ENCODE measurements around the gene RBM12. TPM values are rescaled to one million over a fixed set of nuclear protein-coding genes. Genes with fewer than 3 reads are reported as not detected.

RBM12 gene, protein sequence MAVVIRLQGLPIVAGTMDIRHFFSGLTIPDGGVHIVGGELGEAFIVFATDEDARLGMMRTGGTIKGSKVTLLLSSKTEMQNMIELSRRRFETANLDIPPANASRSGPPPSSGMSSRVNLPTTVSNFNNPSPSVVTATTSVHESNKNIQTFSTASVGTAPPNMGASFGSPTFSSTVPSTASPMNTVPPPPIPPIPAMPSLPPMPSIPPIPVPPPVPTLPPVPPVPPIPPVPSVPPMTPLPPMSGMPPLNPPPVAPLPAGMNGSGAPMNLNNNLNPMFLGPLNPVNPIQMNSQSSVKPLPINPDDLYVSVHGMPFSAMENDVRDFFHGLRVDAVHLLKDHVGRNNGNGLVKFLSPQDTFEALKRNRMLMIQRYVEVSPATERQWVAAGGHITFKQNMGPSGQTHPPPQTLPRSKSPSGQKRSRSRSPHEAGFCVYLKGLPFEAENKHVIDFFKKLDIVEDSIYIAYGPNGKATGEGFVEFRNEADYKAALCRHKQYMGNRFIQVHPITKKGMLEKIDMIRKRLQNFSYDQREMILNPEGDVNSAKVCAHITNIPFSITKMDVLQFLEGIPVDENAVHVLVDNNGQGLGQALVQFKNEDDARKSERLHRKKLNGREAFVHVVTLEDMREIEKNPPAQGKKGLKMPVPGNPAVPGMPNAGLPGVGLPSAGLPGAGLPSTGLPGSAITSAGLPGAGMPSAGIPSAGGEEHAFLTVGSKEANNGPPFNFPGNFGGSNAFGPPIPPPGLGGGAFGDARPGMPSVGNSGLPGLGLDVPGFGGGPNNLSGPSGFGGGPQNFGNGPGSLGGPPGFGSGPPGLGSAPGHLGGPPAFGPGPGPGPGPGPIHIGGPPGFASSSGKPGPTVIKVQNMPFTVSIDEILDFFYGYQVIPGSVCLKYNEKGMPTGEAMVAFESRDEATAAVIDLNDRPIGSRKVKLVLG
- total RNA-seq = 49.7 TPM

DNA sequence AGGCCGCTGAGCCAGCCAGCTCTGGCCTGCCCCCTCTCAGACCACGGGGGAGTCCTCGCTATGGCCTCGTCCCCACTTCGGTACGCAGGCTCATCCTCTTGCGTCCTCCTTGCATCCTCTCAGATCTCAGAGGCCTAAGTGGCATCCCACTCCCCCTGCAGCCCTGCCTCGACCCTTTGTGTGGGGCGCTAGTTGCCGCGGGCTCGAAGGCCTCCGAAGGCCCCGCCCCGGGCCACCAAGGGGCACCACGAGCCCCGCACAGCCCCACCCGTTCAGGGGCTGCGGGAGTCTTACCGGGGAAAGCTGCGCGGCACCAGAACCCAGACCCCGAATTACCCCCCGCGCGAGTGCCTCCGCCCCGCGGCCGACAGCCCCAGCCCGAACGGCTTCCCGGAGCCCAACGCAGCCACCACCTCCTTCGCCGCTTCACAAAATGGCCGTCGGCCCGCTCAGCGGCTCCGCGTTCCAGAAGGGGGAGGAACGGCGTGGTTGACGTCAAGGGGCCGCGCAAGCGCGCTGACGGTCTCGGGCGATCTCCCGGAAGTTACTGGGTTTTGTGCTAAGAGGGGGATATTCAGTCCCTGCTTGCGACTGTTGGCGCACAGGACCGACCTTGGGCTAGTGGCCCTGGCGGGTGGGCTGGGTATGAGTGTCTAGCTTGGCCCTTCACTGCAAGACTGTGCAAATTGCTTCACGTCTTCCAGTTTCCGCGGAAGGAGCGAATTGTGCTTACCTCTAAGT lies at the start of gene RBM12, which contains the start of gene CPNE1:
TSS of gene RBM12 (minus strand) at position 435 of the 741 bp plus-strand sequence. CDS start 9,578 bp downstream, outside the sequence.
TSS of gene CPNE1 (minus strand) at position 435 of the 741 bp plus-strand sequence. CDS start 31,977 bp downstream, outside the sequence.

DNA sequence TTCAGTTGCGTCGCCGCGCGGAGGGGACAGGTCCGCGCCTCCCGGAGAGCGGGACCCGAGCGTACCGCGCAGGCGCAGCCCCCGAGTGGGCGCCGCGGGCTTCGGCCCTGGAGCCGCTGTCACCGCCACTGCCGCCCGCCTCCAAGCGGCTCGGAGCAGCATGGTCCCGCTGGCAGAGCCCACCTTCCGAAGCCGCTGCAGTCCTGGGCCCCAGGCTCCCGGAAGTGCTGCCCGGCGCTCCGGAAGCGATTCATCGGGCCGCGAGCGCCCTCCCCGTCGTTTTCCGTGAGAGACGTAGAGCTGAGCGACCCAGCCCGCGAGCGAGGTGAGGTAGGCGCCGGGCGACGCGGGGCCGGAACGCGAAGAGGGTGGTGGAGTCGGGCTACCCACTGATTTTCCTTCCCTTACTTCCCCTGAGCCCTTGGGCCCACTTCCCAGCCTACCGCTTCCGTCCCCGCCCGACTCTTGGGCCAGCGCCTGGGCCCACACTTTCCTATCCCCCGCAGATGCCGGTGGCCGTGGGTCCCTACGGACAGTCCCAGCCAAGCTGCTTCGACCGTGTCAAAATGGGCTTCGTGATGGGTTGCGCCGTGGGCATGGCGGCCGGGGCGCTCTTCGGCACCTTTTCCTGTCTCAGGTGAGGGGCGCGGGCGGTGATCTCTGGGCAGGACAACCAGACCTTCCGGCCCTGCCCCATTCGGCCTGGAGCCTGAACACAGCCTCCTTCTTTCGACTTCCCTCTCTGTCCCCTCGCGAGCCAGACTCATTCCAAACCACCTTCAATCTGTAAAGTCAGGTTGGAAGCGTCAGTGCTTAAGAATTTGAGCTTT lies 34.6 kb upstream of the RBM12 start, which contains the start of the genes NFS1 and ROMO1:
TSS of gene NFS1 (minus strand) at position 226 of the 830 bp plus-strand sequence. CDS start at position 162, 64 bp downstream.
TSS of gene ROMO1 (plus strand) at position 279 of the 830 bp plus-strand sequence. CDS start at position 507, 228 bp downstream.

DNA sequence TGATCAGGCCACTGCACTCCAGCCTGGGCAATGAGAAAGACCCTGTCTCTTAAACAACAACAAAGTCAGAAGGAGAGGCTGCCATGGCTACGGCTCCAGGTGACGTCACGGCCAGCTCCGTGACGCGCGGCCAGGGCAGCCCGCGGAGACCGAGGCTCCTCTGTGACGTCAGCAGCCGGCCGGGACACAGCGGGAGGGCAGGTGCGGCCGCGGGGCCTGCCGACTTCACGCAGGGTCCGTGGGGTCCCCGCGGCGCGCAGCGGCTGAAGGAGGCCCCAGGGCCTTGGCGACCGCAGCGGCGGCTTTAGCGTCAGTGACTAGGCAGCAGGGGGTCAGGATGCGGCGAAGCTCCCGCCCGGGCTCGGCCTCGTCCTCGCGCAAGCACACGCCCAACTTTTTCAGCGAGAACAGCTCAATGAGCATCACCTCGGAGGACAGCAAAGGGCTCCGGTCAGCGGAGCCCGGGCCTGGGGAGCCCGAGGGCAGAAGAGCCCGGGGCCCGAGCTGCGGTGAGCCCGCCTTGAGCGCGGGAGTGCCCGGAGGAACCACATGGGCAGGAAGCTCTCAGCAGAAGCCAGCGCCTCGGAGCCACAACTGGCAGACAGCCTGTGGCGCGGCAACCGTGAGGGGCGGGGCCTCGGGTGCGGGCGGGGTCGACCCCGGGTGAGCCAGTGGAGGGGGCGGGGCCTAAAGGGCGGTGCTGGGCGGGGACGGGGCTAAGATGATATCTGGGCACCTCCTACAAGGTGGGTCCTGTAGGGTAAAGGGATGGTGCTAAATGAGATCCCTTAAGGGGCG lies 48.8 kb downstream of the RBM12 start, which contains the start of gene SPAG4:
TSS of gene SPAG4 (plus strand) at position 163 of the 798 bp plus-strand sequence. CDS start at position 338, 175 bp downstream.

Small RNA genes within 50 kb of the gene (small RNA-seq; reads per million reads assigned to genes)
- gene RNU6-759P (ENCODE audit: low replicate concordance) = not detected

Other genes with a start within 250 kb of the RBM12 start
- gene GDF5, start 226.7 kb downstream of the RBM12 start, total RNA-seq = 0.12 TPM
- gene CEP250, start 209.3 kb downstream of the RBM12 start, total RNA-seq = 21.4 TPM
- gene C20orf173, start 135.2 kb downstream of the RBM12 start, total RNA-seq = not detected
- gene ERGIC3, start 122.8 kb downstream of the RBM12 start, total RNA-seq = 301 TPM
- gene SPAG4, start 49.1 kb downstream of the RBM12 start, total RNA-seq = 2.9 TPM
- gene CPNE1, start within 50 bp of the RBM12 start, total RNA-seq = 129 TPM
- gene NFS1, start 34.5 kb upstream of the RBM12 start, total RNA-seq = 47.8 TPM
- gene ROMO1, start 34.5 kb upstream of the RBM12 start, total RNA-seq = 237 TPM
- 536 TPM for gene RBM39, start 77.4 kb upstream of the RBM12 start, total RNA-seq
- gene PHF20, start 107.1 kb upstream of the RBM12 start, total RNA-seq = 32.5 TPM